ENCODE data around the gene EMD.

EMD gene

GRCh38 chrX:154426916-154427770 lies 48.0 kb downstream of the EMD start:
- no peak for DNase-seq

DNA sequence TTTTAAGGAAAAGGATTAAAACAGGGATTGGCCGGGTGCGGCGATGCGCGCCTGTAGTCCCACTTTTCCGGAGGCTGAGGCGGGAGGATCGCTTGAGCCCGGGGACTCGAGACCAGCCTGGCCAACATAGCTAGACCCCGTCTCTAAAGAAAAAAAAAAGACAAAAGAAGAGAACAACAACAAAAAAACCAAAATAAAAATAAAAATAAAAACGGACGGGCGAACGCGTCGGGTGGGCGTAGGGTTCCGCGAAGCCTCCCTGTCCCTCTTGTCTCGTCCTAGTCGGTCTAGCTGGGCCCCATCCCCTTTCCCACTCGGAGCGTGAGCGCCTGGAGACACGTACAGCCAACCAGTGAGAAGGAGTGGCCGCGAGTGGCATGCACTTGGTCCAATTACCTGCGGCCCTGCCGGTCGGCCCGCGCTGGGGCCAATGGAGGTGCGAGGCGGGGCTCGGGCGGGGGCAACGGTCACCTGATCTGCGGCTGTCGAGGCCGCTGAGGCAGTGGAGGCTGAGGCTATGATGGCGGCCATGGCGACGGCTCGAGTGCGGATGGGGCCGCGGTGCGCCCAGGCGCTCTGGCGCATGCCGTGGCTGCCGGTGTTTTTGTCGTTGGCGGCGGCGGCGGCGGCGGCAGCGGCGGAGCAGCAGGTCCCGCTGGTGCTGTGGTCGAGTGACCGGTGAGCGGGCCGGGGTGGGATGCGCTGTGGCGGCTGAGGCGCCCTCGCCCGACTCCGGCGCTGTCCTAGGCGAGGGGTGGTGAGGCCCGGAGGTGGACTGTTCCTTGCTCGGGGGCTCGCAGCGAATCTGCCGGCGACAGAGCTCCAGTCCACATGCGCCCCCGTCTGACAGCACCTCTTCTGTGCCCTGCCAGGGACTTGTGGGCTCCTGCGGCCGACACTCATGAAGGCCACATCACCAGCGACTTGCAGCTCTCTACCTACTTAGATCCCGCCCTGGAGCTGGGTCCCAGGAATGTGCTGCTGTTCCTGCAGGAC lies 49.4 kb downstream of the EMD start, which contains the start of gene ATP6AP1:
ATP6AP1 (plus strand) TSS at position 502 of the 996 bp plus-strand sequence; CDS start at position 518, 16 bp downstream.
- DNase-seq: peak; percentile 81

DNA sequence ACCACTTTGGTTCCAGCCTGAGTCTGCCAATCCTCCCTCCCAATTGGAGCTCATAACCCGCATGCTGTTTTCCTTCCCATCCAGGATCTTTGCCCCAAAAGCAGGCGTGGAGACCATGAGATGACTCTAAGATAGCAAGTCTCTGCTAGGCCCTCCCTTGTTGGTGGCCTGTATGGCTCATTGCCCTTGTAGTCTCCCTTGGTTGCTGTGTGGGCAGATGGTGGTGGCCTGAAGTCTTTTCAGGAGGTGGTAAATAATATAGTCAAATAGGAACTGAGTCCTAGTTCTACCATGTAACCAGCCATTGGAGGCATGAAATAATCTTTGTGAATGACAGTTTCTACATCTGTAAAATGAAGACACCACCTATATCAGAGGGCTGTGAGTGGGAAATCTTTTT lies 50.6 kb downstream of the EMD start:
- DNase-seq: no peak

DNA sequence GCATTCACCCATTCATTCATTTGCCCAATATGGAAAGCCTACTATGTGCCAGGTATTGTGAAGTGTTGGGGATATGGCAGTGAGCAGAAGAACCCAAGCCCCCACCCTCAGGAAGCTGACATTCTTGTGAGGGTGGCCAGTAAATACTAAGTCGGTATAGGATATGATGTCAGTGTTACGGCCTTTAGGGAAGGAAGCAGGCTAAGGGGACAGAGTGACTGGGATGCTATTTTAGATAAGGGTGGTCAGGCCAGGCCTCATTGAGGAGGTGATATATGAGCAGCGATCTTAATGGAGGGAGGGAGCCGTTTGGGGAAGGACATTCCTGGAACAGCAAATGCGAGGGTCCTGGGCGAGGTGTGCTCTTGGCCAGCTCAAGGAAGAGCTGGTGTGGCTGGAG lies 51.4 kb downstream of the EMD start:
- no peak for DNase-seq

GRCh38 chrX:154430916-154431315 lies 51.8 kb downstream of the EMD start:
- DNase-seq: no peak
